Prostate gland (tissue), 2 donors: ENCODE results near the gene GMNN.

Experiments used
- POLR2A ChIP-seq: fragments of 450-650 bp; IDR thresholded peaks from one replicate; pipeline ENCODE4 v1.6.1; 2016; ENCODE audit warnings: antibody characterized with exemption, mild to moderate bottlenecking
- POLR2AphosphoS5 ChIP-seq: sonication (generic); formaldehyde crosslinking; IDR thresholded peaks from one replicate; pipeline ENCODE4 v1.6.1; 2017; ENCODE audit warnings: antibody characterized with exemption
- TF ChIP-seq, protein P1 (sequence below), 4 experiments: fragments of 200-600 bp in 2 of 4; fragments of 450-650 bp in 2 of 4; sonication (generic) in 2 of 4; IDR thresholded peaks; 1 replicate in 3 of 4; 2 replicates in 1 of 4; pipeline ENCODE4 v1.5.1; 2016 to 2019; ENCODE audit warnings: antibody characterized with exemption in 4 of 4, mild to moderate bottlenecking in 2 of 4, moderate library complexity in 2 of 4

DNA sequence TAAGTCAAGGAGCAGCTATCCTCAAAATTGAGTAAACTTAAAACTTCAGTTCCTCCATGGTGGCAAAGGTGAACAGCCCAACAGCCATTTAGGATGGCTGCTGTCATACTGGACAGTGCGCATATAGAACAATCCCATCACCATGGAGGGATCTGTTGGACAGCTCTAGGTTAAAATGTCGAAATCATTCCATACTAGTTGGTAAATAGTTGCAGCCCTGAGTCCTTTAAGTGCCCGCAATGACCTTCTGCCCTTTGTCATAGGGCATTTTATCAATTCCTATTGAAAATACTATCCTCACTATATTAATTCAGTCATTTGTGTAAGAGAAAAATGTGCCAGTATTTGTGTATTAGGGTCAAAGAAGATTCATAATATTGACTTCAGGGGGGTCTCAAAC is 32.8 kb downstream of the GMNN start:
- TF ChIP-seq POLR2A (no peak), POLR2AphosphoS5 (no peak)
- TF ChIP-seq, protein P1, sequence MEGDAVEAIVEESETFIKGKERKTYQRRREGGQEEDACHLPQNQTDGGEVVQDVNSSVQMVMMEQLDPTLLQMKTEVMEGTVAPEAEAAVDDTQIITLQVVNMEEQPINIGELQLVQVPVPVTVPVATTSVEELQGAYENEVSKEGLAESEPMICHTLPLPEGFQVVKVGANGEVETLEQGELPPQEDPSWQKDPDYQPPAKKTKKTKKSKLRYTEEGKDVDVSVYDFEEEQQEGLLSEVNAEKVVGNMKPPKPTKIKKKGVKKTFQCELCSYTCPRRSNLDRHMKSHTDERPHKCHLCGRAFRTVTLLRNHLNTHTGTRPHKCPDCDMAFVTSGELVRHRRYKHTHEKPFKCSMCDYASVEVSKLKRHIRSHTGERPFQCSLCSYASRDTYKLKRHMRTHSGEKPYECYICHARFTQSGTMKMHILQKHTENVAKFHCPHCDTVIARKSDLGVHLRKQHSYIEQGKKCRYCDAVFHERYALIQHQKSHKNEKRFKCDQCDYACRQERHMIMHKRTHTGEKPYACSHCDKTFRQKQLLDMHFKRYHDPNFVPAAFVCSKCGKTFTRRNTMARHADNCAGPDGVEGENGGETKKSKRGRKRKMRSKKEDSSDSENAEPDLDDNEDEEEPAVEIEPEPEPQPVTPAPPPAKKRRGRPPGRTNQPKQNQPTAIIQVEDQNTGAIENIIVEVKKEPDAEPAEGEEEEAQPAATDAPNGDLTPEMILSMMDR (IDR thresholded peaks at IDR 0.05), result no peak
